ENCODE results near the gene ABLIM2. TPM values are rescaled to one million over a fixed set of nuclear protein-coding genes. Genes with fewer than 3 reads are reported as not detected.

Gene ABLIM2
- total and polyA plus RNA-seq, 10 of the 15 experiments (the other 5 are each of a cell fraction or from before 2014, with no cell fraction given): 0.03 to 0.15 (median 0.05) TPM; not detected in 7

DNA sequence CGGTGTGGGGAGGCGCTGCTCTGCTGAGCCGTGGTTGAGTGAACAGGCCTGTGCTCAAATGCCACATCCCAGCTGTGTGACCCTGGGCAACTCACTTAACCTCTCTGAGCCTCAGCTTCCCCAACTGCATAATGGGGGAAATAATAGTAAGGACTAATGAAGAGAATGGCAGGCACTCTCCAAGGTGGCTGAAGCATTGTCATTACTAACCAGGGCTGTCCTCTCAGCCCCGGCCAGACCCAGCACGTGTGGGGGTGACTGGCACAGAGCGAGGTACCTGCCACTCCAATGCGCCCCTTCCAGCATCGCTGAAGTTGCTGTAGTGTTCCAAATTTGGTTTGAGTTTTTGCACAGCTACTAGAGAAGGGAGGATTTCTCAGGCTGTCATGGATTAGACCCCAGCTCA, 80.0 kb downstream of the ABLIM2 start:
- H3K27me3 ChIP-seq (replicated peaks in 1 of 2; ENCODE audit: control insufficient read depth in 2 of 2, insufficient read depth in 2 of 2, low read length in 1 of 2): no peaks in the 10 kb centered on the region; a peak in 2 of 4 replicates
- H3K27ac ChIP-seq (ENCODE audit: control insufficient read depth, insufficient read depth): no peak overlapping the region
- intact Hi-C loops (cut with micrococcal nuclease; ENCODE audit: unreplicated experiment) (no loop called here), in situ Hi-C loops (cut with MboI) (no loop called here)
- no TSS peak for BruUV-seq (replicated peaks)
- no peaks in the 10 kb centered on the region for H4K20me1 ChIP-seq (ENCODE audit: control insufficient read depth, insufficient read depth)
- ChIA-PET RAD21 (ENCODE audit: unreplicated experiment) (no interaction called here), SMC1A (ENCODE audit: uncharacterized antibody, unreplicated experiment) (no interaction called here), POLR2A (no interaction called here), CTCF (no interaction called here)
- H3K9me3 ChIP-seq (replicated peaks; ENCODE audit: control insufficient read depth, insufficient read depth, low read length): no peaks in the 10 kb centered on the region
- ATAC-seq (no peak), DNase-seq (ENCODE audit: low read depth, low spot score) (no peak), FAIRE-seq (no peak)
- no peaks in the 10 kb centered on the region for H3K79me2 ChIP-seq (ENCODE audit: control insufficient read depth, insufficient read depth, low read length)
- no peak for TF ChIP-seq TCF12 (IDR thresholded peaks at IDR 0.05; ENCODE audit: low read depth, low read length)
- TF ChIP-seq, protein P1, sequence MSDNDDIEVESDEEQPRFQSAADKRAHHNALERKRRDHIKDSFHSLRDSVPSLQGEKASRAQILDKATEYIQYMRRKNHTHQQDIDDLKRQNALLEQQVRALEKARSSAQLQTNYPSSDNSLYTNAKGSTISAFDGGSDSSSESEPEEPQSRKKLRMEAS (IDR thresholded peaks at IDR 0.05; ENCODE audit: low read depth, low read length): no peak
- no peaks in the 10 kb centered on the region for H3K4me1 ChIP-seq (ENCODE audit: control insufficient read depth, insufficient read depth, low read length)
- H3K9ac ChIP-seq (ENCODE audit: control insufficient read depth, insufficient read depth, low read length): no peak overlapping the region
- WGBS (ENCODE audit: insufficient coverage, insufficient replicate concordance, low lambda C conversion rate, missing lambda C conversion rate): 25% methylated on average over 8 of the region's 8 CpGs
- no peak overlapping the region for H2AFZ ChIP-seq (ENCODE audit: control insufficient read depth, low read depth, low read length)
- no peaks in the 10 kb centered on the region for H3K36me3 ChIP-seq (ENCODE audit: control insufficient read depth in 2 of 2, insufficient read depth in 2 of 2, low read length in 1 of 2)
- H3K4me3 ChIP-seq: no peak overlapping the region
- H3K4me2 ChIP-seq (ENCODE audit: control insufficient read depth, insufficient read depth): no peak overlapping the region

DNA sequence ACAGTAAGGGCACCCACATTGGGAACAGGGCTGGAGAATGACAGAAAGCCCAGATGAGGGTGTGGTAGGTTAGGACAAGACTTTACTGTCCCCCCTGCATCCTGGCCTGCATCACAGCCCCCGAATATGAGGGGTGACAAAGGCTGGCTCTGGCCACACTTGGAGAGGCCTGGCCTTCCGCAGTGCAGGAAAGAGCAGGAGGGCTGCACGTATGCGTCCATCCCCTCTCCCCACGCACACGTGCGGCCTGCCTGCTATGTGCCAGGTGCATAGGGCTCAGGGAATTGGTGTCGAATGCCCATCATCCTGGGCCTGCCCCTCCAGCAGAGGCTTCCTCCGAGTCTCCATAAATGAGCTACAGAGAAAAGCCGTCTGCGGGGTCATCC, 80.5 kb downstream of the ABLIM2 start:
- no peak overlapping the region for H3K9ac ChIP-seq (ENCODE audit: control insufficient read depth, insufficient read depth, low read length)
- ChIA-PET CTCF (no interaction called here), POLR2A (no interaction called here), SMC1A (ENCODE audit: uncharacterized antibody, unreplicated experiment) (no interaction called here), RAD21 (ENCODE audit: unreplicated experiment) (no interaction called here)
- FAIRE-seq (no peak), DNase-seq (ENCODE audit: low read depth, low spot score) (no peak), ATAC-seq (no peak)
- H3K4me2 ChIP-seq (ENCODE audit: control insufficient read depth, insufficient read depth): no peak overlapping the region
- H4K20me1 ChIP-seq (ENCODE audit: control insufficient read depth, insufficient read depth): no peaks in the 10 kb centered on the region
- 58% methylated on average over 8 of the region's 11 CpGs for WGBS (ENCODE audit: insufficient coverage, insufficient replicate concordance, low lambda C conversion rate, missing lambda C conversion rate)
- H3K36me3 ChIP-seq (ENCODE audit: control insufficient read depth in 2 of 2, insufficient read depth in 2 of 2, low read length in 1 of 2): no peaks in the 10 kb centered on the region
- H3K79me2 ChIP-seq (ENCODE audit: control insufficient read depth, insufficient read depth, low read length): no peaks in the 10 kb centered on the region
- no peaks in the 10 kb centered on the region for H3K9me3 ChIP-seq (replicated peaks; ENCODE audit: control insufficient read depth, insufficient read depth, low read length)
- no peak overlapping the region for H2AFZ ChIP-seq (ENCODE audit: control insufficient read depth, low read depth, low read length)
- intact Hi-C loops (cut with micrococcal nuclease; ENCODE audit: unreplicated experiment): no loop called here
- no TSS peak for BruUV-seq (replicated peaks)
- no peaks in the 10 kb centered on the region for H3K4me1 ChIP-seq (ENCODE audit: control insufficient read depth, insufficient read depth, low read length)
- no peaks in the 10 kb centered on the region; a peak in 2 of 4 replicates for H3K27me3 ChIP-seq (replicated peaks in 1 of 2; ENCODE audit: control insufficient read depth in 2 of 2, insufficient read depth in 2 of 2, low read length in 1 of 2)
- H3K27ac ChIP-seq (ENCODE audit: control insufficient read depth, insufficient read depth): no peak overlapping the region
- no peak overlapping the region for H3K4me3 ChIP-seq
- TF ChIP-seq HCFC1 (IDR thresholded peaks at IDR 0.05; ENCODE audit: low read length): no peak
- no peak for TF ChIP-seq HDAC6 (IDR thresholded peaks at IDR 0.05; ENCODE audit: unreplicated experiment)
- TF ChIP-seq ZNF207 (IDR thresholded peaks at IDR 0.05; ENCODE audit: borderline replicate concordance): no peak
- no peak for TF ChIP-seq JUNB (IDR thresholded peaks at IDR 0.05)
- TF ChIP-seq, protein P2, sequence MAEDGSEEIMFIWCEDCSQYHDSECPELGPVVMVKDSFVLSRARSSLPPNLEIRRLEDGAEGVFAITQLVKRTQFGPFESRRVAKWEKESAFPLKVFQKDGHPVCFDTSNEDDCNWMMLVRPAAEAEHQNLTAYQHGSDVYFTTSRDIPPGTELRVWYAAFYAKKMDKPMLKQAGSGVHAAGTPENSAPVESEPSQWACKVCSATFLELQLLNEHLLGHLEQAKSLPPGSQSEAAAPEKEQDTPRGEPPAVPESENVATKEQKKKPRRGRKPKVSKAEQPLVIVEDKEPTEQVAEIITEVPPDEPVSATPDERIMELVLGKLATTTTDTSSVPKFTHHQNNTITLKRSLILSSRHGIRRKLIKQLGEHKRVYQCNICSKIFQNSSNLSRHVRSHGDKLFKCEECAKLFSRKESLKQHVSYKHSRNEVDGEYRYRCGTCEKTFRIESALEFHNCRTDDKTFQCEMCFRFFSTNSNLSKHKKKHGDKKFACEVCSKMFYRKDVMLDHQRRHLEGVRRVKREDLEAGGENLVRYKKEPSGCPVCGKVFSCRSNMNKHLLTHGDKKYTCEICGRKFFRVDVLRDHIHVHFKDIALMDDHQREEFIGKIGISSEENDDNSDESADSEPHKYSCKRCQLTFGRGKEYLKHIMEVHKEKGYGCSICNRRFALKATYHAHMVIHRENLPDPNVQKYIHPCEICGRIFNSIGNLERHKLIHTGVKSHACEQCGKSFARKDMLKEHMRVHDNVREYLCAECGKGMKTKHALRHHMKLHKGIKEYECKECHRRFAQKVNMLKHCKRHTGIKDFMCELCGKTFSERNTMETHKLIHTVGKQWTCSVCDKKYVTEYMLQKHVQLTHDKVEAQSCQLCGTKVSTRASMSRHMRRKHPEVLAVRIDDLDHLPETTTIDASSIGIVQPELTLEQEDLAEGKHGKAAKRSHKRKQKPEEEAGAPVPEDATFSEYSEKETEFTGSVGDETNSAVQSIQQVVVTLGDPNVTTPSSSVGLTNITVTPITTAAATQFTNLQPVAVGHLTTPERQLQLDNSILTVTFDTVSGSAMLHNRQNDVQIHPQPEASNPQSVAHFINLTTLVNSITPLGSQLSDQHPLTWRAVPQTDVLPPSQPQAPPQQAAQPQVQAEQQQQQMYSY (CRISPR knock-in tag; IDR thresholded peaks at IDR 0.05): no peak
- in situ Hi-C loops (cut with MboI): no loop called here
